OCI-LY1 (cell line): ENCODE results near the gene WDR26.

ENCODE experiments used
- CTCF ChIP-seq: fragments of 200-600 bp; sonication (generic), shearing (Covaris generic); IDR thresholded peaks from 2 replicates; pipeline ENCODE4 v1.5.1; 2017; ENCODE audit warnings: mild to moderate bottlenecking, antibody characterized with exemption, low read length, moderate library complexity, mixed read lengths
- EZH2 ChIP-seq: fragments of 200-600 bp; sonication (generic), shearing (Covaris generic); IDR thresholded peaks from 2 replicates; pipeline ENCODE4 v1.8.0; 2017; ENCODE audit warnings: borderline replicate concordance, mixed run types, mild to moderate bottlenecking, antibody characterized with exemption, low read length, moderate library complexity, mixed read lengths

DNA sequence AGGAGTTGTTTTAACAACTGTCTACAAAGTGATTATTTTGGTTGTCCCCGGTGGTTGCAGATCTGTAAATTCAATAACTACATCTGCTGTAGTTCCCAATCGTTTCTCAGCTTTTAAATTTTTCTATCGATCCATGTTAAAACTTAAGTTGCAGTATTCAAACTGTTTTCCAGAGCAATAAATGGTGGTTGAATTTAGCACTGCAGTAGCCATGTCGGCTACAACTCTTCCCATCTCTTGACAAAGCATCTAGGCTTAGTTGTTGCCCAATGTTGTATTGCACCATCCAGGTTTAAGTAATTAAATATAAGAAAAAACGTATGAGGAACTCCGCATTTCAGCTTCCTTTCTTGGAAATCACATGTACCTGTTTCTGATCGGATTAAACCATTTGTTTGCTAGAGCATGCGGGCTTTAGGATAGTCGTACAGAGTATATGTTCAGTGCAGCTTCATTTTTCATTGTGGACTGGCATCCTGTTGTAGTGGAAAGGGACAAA, 76.9 kb downstream of the WDR26 start:
- TF ChIP-seq EZH2 (no peak), CTCF (no peak)
